HFFc6 (cell line): ENCODE measurements around the gene PTPRD. TPM values are rescaled to one million over a fixed set of nuclear protein-coding genes. Genes with fewer than 3 reads are reported as not detected.

Source experiments
- DNase-seq: peaks from one replicate; pipeline ENCODE4 v3.0.0-alpha.2; 2018
- H3K27ac Mint-ChIP-seq: 2 replicates; pipeline ENCODE4 v1.8.0; 2020; ENCODE audit warnings: mild to moderate bottlenecking, mixed read lengths
- H3K27me3 Mint-ChIP-seq: 2 replicates; pipeline ENCODE4 v1.8.0; 2021; ENCODE audit warnings: mild to moderate bottlenecking, moderate library complexity, mixed read lengths; ENCODE audit not compliant: insufficient read depth
- H3K36me3 Mint-ChIP-seq: 2 replicates; pipeline ENCODE4 v1.8.0; 2021; ENCODE audit warnings: low read depth, mixed read lengths
- H3K4me1 Mint-ChIP-seq: 2 replicates; pipeline ENCODE4 v1.8.0; 2020; ENCODE audit warnings: low read depth, mixed read lengths
- H3K4me3 Mint-ChIP-seq: 2 replicates; pipeline ENCODE4 v1.8.0; 2020; ENCODE audit warnings: mild to moderate bottlenecking, moderate library complexity, mixed read lengths
- H3K9me3 Mint-ChIP-seq: 2 replicates; pipeline ENCODE4 v1.8.0; 2020; ENCODE audit warnings: mild to moderate bottlenecking, mixed read lengths
- total RNA-seq, 6 experiments: library from RNA; stranded (reverse); fragmentation: NEBNext Ultra II Directional; extraction: Animal tissue kit (Norgen Biotek cat#: 25700); gene quantifications; 2 replicates in 1 of 6; 3 replicates in 5 of 6; pipeline ENCODE4 v1.2.3, GENCODE V29; 2021
- TF ChIP-seq, protein P1 (sequence below): fragments of 200-600 bp; sonication (generic); IDR thresholded peaks from 2 replicates; pipeline ENCODE4 v1.5.0; 2021; ENCODE audit warnings: antibody characterized with exemption, mild to moderate bottlenecking

Gene PTPRD
- total RNA-seq, 6 experiments from 2014 or later: not detected

GRCh38 chr9:8879284-8879683 is 1733.5 kb downstream of the PTPRD start:
- no peaks in the 10 kb centered on the region for H3K36me3 Mint-ChIP-seq
- no peak for DNase-seq
- no peak overlapping the region for H3K4me3 Mint-ChIP-seq
- no peaks in the 10 kb centered on the region for H3K4me1 Mint-ChIP-seq
- H3K9me3 Mint-ChIP-seq: peaks cover 42% of the 10 kb centered on the region
- no peaks in the 10 kb centered on the region for H3K27me3 Mint-ChIP-seq
- H3K27ac Mint-ChIP-seq: no peak overlapping the region
- TF ChIP-seq, protein P1, sequence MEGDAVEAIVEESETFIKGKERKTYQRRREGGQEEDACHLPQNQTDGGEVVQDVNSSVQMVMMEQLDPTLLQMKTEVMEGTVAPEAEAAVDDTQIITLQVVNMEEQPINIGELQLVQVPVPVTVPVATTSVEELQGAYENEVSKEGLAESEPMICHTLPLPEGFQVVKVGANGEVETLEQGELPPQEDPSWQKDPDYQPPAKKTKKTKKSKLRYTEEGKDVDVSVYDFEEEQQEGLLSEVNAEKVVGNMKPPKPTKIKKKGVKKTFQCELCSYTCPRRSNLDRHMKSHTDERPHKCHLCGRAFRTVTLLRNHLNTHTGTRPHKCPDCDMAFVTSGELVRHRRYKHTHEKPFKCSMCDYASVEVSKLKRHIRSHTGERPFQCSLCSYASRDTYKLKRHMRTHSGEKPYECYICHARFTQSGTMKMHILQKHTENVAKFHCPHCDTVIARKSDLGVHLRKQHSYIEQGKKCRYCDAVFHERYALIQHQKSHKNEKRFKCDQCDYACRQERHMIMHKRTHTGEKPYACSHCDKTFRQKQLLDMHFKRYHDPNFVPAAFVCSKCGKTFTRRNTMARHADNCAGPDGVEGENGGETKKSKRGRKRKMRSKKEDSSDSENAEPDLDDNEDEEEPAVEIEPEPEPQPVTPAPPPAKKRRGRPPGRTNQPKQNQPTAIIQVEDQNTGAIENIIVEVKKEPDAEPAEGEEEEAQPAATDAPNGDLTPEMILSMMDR: no peak

GRCh38 chr9:8877753-8878494 is 1734.9 kb downstream of the PTPRD start:
- DNase-seq: no peak
- H3K36me3 Mint-ChIP-seq: no peaks in the 10 kb centered on the region
- H3K4me3 Mint-ChIP-seq: no peak overlapping the region
- no peaks in the 10 kb centered on the region for H3K4me1 Mint-ChIP-seq
- H3K27ac Mint-ChIP-seq: no peak overlapping the region
- H3K9me3 Mint-ChIP-seq: peaks cover 41% of the 10 kb centered on the region
- no peaks in the 10 kb centered on the region for H3K27me3 Mint-ChIP-seq
- TF ChIP-seq, protein P1: no peak

- Mint-ChIP-seq H3K9me3 (peaks cover 34% of the 10 kb centered on the region), H3K27ac (no peak overlapping the region), H3K27me3 (no peaks in the 10 kb centered on the region), H3K4me3 (no peak overlapping the region), H3K36me3 (no peaks in the 10 kb centered on the region), H3K4me1 (no peaks in the 10 kb centered on the region)
- DNase-seq: no peak
- TF ChIP-seq, protein P1: no peak
Measured at GRCh38 chr9:8876303-8876702, 1736.5 kb downstream of the PTPRD start.

DNA sequence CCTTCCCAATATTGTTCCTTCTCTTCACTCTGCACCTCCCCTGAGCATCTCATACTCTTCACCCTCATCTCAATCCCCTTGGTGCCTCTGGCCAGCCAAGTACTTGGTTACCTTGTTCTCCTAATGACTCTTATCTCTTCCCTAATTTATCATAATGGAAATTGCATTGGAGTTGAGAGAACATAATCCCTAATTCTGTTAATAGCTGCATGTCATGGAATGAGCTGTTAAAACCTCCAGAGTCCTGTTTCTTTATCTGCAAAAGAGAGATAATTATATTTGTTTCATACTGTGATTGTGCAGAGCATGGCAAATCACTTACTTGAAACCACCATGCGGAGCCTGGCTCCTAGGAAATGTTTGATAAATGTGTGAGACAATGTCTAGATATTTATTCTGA is 1738.3 kb downstream of the PTPRD start:
- Mint-ChIP-seq H3K27me3 (no peaks in the 10 kb centered on the region), H3K4me1 (no peaks in the 10 kb centered on the region), H3K4me3 (no peak overlapping the region), H3K27ac (no peak overlapping the region), H3K9me3 (peaks cover 41% of the 10 kb centered on the region), H3K36me3 (peaks cover 6% of the 10 kb centered on the region; the same call in 1 of the 2 replicates)
- DNase-seq: no peak
- TF ChIP-seq, protein P1: no peak

- Mint-ChIP-seq H3K27ac (no peak overlapping the region), H3K9me3 (peaks cover 32% of the 10 kb centered on the region), H3K27me3 (no peaks in the 10 kb centered on the region), H3K4me1 (no peaks in the 10 kb centered on the region), H3K4me3 (no peak overlapping the region), H3K36me3 (peaks cover 6% of the 10 kb centered on the region; the same call in 1 of the 2 replicates)
- TF ChIP-seq, protein P1: no peak
- no peak for DNase-seq
Measured at GRCh38 chr9:8872802-8873201, 1740.0 kb downstream of the PTPRD start.
